Mucosa of descending colon (tissue), 3 donors: Measurements from ENCODE around the gene RNU2-63P. TPM values are rescaled to one million over a fixed set of nuclear protein-coding genes. Genes with fewer than 3 reads are reported as not detected.
A peak's percentile ranks its signal among the peaks of the same experiment; 100 is the strongest.

Experiments
- ATAC-seq: fragments of 200-7000 bp; cut with Tn5 transposase; one replicate; pipeline ENCODE4 v1.9.1; 2020; ENCODE audit warnings: mild to moderate bottlenecking, moderate library complexity
- DNase-seq, 3 donors: peaks; one replicate each; pipeline ENCODE4 v3.0.0-alpha.2; 2020
- H3K36me3 ChIP-seq: fragments of 200-600 bp; one replicate; pipeline ENCODE4 v1.8.0; 2021; ENCODE audit warnings: low read depth, mild to moderate bottlenecking
- H3K4me1 ChIP-seq: fragments of 200-600 bp; one replicate; pipeline ENCODE4 v1.8.0; 2021; ENCODE audit warnings: low read depth, mild to moderate bottlenecking
- H3K4me3 ChIP-seq: fragments of 200-600 bp; one replicate; pipeline ENCODE4 v1.8.0; 2021; ENCODE audit warnings: mild to moderate bottlenecking
- H3K9me3 ChIP-seq: fragments of 200-600 bp; one replicate; pipeline ENCODE4 v1.8.0; 2021; ENCODE audit warnings: mild to moderate bottlenecking
- CTCF ChIP-seq: fragments of 200-600 bp; IDR thresholded peaks from one replicate; pipeline ENCODE4 v1.8.0; 2022; ENCODE audit warnings: antibody characterized with exemption, mild to moderate bottlenecking
- intact Hi-C, 2 donors: fragments of 100-400 bp; cut with DNase I in 1 of 2; cut with micrococcal nuclease in 1 of 2; formaldehyde crosslinking; loops; one replicate each; pipeline versions ENCODE4 v1.11.0 to v1.11.1; 2022; cut with DNase I, micrococcal nuclease
- total RNA-seq, 3 donors: library from RNA; stranded (reverse); fragmentation: NEBNext Ultra II Directional in 2 of 3; extraction: Animal tissue kit (Norgen Biotek cat#: 25700) in 2 of 3; gene quantifications; one replicate each; pipeline versions ENCODE4 v1.2.1 to v1.2.4, GENCODE V29; 2021 to 2023
- donor health status: DM: no; HTN: no; CAD: no; lungs with moderate emphysema.
- donor health status: DM: no; HTN: no; CAD: no.
- donor health status: DM: no; HTN: yes; CAD: no.

The RNU2-63P gene
- total RNA-seq, 3 donors from 2014 or later, result 2.9 to 4.7 (median 2.9) TPM

GRCh38 chr2:88036606-88037005 is 20.3 kb upstream of the RNU2-63P start:
- no peaks in the 10 kb centered on the region for H3K4me1 ChIP-seq
- no peaks in the 10 kb centered on the region for H3K9me3 ChIP-seq
- no peak overlapping the region for H3K4me3 ChIP-seq
- DNase-seq, result no peak
- no peaks in the 10 kb centered on the region for H3K36me3 ChIP-seq
- TF ChIP-seq CTCF, result no peak
- no peak for ATAC-seq
- intact Hi-C loops, result no loop called here

GRCh38 chr2:88036182-88036581 is 19.8 kb upstream of the RNU2-63P start:
- Histone ChIP-seq H3K36me3 (no peaks in the 10 kb centered on the region), H3K9me3 (no peaks in the 10 kb centered on the region), H3K4me1 (no peaks in the 10 kb centered on the region), H3K4me3 (no peak overlapping the region)
- TF ChIP-seq CTCF, result no peak
- ATAC-seq, result peak; percentile 43
- intact Hi-C loops, result no loop called here
- DNase-seq, result no peak

DNA sequence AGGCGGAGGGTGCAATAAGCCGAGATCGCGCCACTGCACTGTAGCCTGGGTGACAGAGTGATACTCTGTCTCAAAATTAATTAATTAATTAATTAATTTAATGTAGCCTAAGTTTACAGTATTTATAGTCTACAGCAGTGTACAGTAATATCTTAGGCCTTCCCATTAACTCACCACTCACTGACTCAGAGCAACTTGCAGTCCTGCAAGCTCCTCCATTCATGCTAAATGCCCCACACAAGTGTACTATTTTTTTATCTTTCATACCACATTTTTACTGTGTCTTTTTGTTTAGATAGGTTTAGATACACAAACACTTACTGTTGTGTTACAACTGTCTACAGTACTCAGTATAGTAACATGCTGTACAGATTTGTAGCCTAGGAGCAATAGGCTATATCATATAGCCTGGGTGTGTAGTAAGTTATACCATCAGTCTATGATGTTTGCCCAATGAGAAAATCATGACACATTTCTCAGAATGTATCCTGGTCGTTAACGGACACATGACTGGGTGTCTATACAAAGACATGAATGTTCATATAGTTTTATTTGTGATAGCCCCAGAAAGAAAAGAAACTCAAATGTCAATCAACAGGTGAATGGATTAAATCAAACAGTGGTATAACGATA is 15.8 kb upstream of the RNU2-63P start:
- H3K4me3 ChIP-seq, result no peak overlapping the region
- no peaks in the 10 kb centered on the region for H3K4me1 ChIP-seq
- DNase-seq, result no peak
- ATAC-seq, result peak; percentile 71
- intact Hi-C loops, result no loop called here
- TF ChIP-seq CTCF, result no peak
- no peaks in the 10 kb centered on the region for H3K9me3 ChIP-seq
- no peaks in the 10 kb centered on the region for H3K36me3 ChIP-seq

GRCh38 chr2:88028931-88029330 is 12.6 kb upstream of the RNU2-63P start:
- no peaks in the 10 kb centered on the region for H3K9me3 ChIP-seq
- intact Hi-C loops, result no loop called here

DNA sequence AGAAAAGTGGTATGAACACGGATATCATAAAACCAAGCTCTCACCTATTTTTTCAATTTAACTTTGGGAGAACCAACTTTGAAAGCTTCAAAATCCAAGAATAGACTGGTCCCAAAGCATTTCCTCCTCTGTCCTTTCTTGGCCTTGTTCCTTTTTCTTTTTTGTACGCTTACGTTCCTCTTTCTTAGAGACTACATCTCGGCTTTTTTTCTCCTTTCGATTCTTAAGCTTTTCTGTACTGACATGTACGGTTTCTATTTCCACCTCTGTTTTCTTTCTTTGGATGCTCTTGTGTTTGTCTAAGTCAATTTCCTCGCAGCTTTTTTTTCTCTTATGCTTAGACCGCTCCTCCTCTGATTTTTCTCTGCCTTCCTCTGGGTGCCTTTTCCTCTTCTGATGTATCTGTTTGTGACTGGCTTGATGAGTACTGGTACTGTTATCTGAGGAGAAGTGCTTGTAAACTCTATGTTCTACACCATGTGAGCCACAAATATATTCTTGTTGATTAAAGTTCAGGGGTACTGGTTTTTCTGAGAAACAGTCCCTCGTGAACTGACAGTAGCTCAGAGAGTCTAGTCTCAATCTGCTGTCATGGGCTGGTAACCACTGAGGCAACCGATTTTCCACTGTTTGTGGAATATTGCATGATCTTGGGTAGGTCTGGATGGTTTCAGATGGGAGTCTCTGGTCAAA is 11.5 kb upstream of the RNU2-63P start:
- no peak for TF ChIP-seq CTCF
- Histone ChIP-seq H3K9me3 (no peaks in the 10 kb centered on the region), H3K4me3 (no peak overlapping the region), H3K4me1 (no peaks in the 10 kb centered on the region), H3K36me3 (no peaks in the 10 kb centered on the region)
- intact Hi-C loops, result no loop called here
- DNase-seq (no peak), ATAC-seq (no peak)

More at GRCh38 chr2:88028931-88029330, 12.6 kb upstream of the RNU2-63P start:
- H3K36me3 ChIP-seq, result no peaks in the 10 kb centered on the region
- H3K4me1 ChIP-seq, result no peaks in the 10 kb centered on the region
- ATAC-seq, result no peak
- no peak for TF ChIP-seq CTCF
- H3K4me3 ChIP-seq, result no peak overlapping the region
- no peak for DNase-seq
